Natural killer cell (primary cell): ENCODE results near the gene TECPR1. TPM values are rescaled to one million over a fixed set of nuclear protein-coding genes. Genes with fewer than 3 reads are reported as not detected.

Experiments
- ATAC-seq, 3 donors: fragments of 150-1000 bp in 2 of 3; fragments of 200-7000 bp in 1 of 3; cut with Tn5 transposase; 1 replicate in 1 of 3; 2 replicates in 2 of 3; pipeline ENCODE4 v1.10.0; 2021; ENCODE audit warnings: mild to moderate bottlenecking in 2 of 3, moderate library complexity in 2 of 3
- DNase-seq, 2 donors: peaks; one replicate each; pipeline versions ENCODE4 v3.0.0 to v3.0.0-alpha.2; 2013 to 2021; ENCODE audit warnings: mixed read lengths in 1 of 2
- H3K27ac ChIP-seq: one replicate; pipeline ENCODE4 v1.5.1; 2013; ENCODE audit warnings: mild to moderate bottlenecking, low read length
- H3K27me3 ChIP-seq: one replicate; pipeline ENCODE4 v1.6.1; 2013; ENCODE audit warnings: low read length; ENCODE audit not compliant: control insufficient read depth, insufficient read depth
- H3K36me3 ChIP-seq: one replicate; pipeline ENCODE4 v1.6.1; 2013; ENCODE audit warnings: low read length; ENCODE audit not compliant: control insufficient read depth, insufficient read depth
- H3K4me1 ChIP-seq: one replicate; pipeline ENCODE4 v1.6.1; 2013; ENCODE audit warnings: low read length; ENCODE audit not compliant: control insufficient read depth, insufficient read depth
- H3K4me3 ChIP-seq: one replicate; pipeline ENCODE4 v1.5.1; 2013; ENCODE audit warnings: low read length
- H3K9me3 ChIP-seq: one replicate; pipeline ENCODE4 v1.6.1; 2013; ENCODE audit warnings: low read length; ENCODE audit not compliant: control insufficient read depth, insufficient read depth
- H3K27ac Mint-ChIP-seq, 2 donors: one replicate each; pipeline ENCODE4 v1.8.0; 2022; ENCODE audit warnings: mild to moderate bottlenecking in 2 of 2, mixed read lengths in 2 of 2, moderate library complexity in 1 of 2
- H3K27me3 Mint-ChIP-seq, 2 donors: one replicate each; pipeline ENCODE4 v1.8.0; 2022; ENCODE audit warnings: low read depth in 2 of 2, mixed read lengths in 2 of 2
- H3K36me3 Mint-ChIP-seq: one replicate; pipeline ENCODE4 v1.8.0; 2022; ENCODE audit warnings: mixed read lengths
- H3K4me1 Mint-ChIP-seq, 2 donors: one replicate each; pipeline ENCODE4 v1.8.0; 2022; ENCODE audit warnings: mixed read lengths in 2 of 2
- H3K4me3 Mint-ChIP-seq: one replicate; pipeline ENCODE4 v1.8.0; 2022; ENCODE audit warnings: mild to moderate bottlenecking, moderate library complexity, mixed read lengths
- H3K9me3 Mint-ChIP-seq, 2 donors: one replicate each; pipeline ENCODE4 v1.8.0; 2022; ENCODE audit warnings: mixed read lengths in 2 of 2
- CTCF ChIP-seq: fragments of 200-600 bp; IDR thresholded peaks from one replicate; pipeline ENCODE4 v1.8.0; 2022; ENCODE audit warnings: antibody characterized with exemption
- WGBS: methylation state at CpG from one replicate; pipeline ENCODE4 v1.1.7; 2013; ENCODE audit warnings: missing lambda C conversion rate; ENCODE audit not compliant: insufficient coverage; 5-methylcytosine and 5-hydroxymethylcytosine counted together
- intact Hi-C: fragments of 100-400 bp; cut with micrococcal nuclease; formaldehyde crosslinking; loops from one replicate; pipeline ENCODE4 v1.14.2; 2022
- total RNA-seq, 4 donors: library from RNA; stranded (reverse); fragments of 120-200 nt in 1 of 4; gene quantifications; one replicate each; pipeline versions ENCODE4 v1.2.3 to v1.2.4, GENCODE V29; 2013 to 2022

TECPR1 gene
- total RNA-seq, 3 donors from 2014 or later (not counting 1 experiment from before 2014, with no cell fraction given): 68.8 to 76.7 (median 70.3) TPM

- Histone ChIP-seq H3K4me1 (no peaks in the 10 kb centered on the region), H3K9me3 (no peaks in the 10 kb centered on the region), H3K4me3 (no peak overlapping the region), H3K27me3 (no peaks in the 10 kb centered on the region), H3K27ac (no peak overlapping the region), H3K36me3 (peaks cover 9% of the 10 kb centered on the region)
- Mint-ChIP-seq H3K4me1 (peaks cover 8 to 15% of the 10 kb centered on the region in 2 donors), H3K9me3 (no peaks in the 10 kb centered on the region), H3K27ac (no peak overlapping the region), H3K4me3 (no peak overlapping the region), H3K36me3 (no peaks in the 10 kb centered on the region), H3K27me3 (no peaks in the 10 kb centered on the region)
- WGBS: 75% methylated on average over 41 of the region's 41 CpGs
- no peak for ATAC-seq
- intact Hi-C loops: no loop called here
- TF ChIP-seq CTCF: no peak
- DNase-seq: no peak
Measured at GRCh38 chr7:98217623-98218582, 34.1 kb downstream of the TECPR1 start.

GRCh38 chr7:98216941-98217622, 35.0 kb downstream of the TECPR1 start:
- Mint-ChIP-seq H3K36me3 (no peaks in the 10 kb centered on the region), H3K27ac (no peak overlapping the region), H3K27me3 (no peaks in the 10 kb centered on the region), H3K9me3 (no peaks in the 10 kb centered on the region), H3K4me1 (peaks cover 8 to 15% of the 10 kb centered on the region in 2 donors), H3K4me3 (no peak overlapping the region)
- H3K4me1 ChIP-seq: no peaks in the 10 kb centered on the region
- peaks cover under 1% of the 10 kb centered on the region for H3K27me3 ChIP-seq
- WGBS: 95% methylated on average over 24 of the region's 24 CpGs
- H3K27ac ChIP-seq: no peak overlapping the region
- H3K36me3 ChIP-seq: peaks cover 9% of the 10 kb centered on the region
- intact Hi-C loops: no loop called here
- H3K9me3 ChIP-seq: no peaks in the 10 kb centered on the region
- H3K4me3 ChIP-seq: no peak overlapping the region
- no peak for TF ChIP-seq CTCF
- no peak for ATAC-seq
- DNase-seq: no peak

GRCh38 chr7:98215561-98216495, 36.2 kb downstream of the TECPR1 start:
- TF ChIP-seq CTCF: no peak
- Mint-ChIP-seq H3K4me3 (no peak overlapping the region), H3K4me1 (peaks cover 8 to 19% of the 10 kb centered on the region in 2 donors), H3K9me3 (no peaks in the 10 kb centered on the region), H3K36me3 (no peaks in the 10 kb centered on the region), H3K27me3 (no peaks in the 10 kb centered on the region), H3K27ac (no peak overlapping the region)
- intact Hi-C loops: no loop called here
- ATAC-seq: no peak
- Histone ChIP-seq H3K4me3 (no peak overlapping the region), H3K9me3 (no peaks in the 10 kb centered on the region), H3K4me1 (peaks cover 6% of the 10 kb centered on the region), H3K27me3 (peaks cover 6% of the 10 kb centered on the region), H3K27ac (no peak overlapping the region), H3K36me3 (no peaks in the 10 kb centered on the region)
- DNase-seq: no peak
- WGBS: 94% methylated on average over 32 of the region's 32 CpGs
